Liver (tissue), 9 donors: Measurements from ENCODE around the gene GJC1. TPM values are rescaled to one million over a fixed set of nuclear protein-coding genes. Genes with fewer than 3 reads are reported as not detected.

Experiments
- DNase-seq: peaks from one replicate; pipeline ENCODE4 v3.0.0-alpha.2; 2017; ENCODE audit warnings: low spot score
- H3K27ac ChIP-seq, 2 donors: one replicate each; pipeline ENCODE4 v1.7.0; 2013; ENCODE audit warnings: inconsistent platforms in 2 of 2, low read length in 2 of 2, control low read depth in 1 of 2, low read depth in 1 of 2, mild to moderate bottlenecking in 1 of 2
- H3K27me3 ChIP-seq, 4 donors: one replicate each; pipeline versions ENCODE4 v1.6.1 to v1.7.0; 2013; ENCODE audit warnings: low read length in 3 of 4, inconsistent platforms in 1 of 4, mild to moderate bottlenecking in 1 of 4, moderate library complexity in 1 of 4; ENCODE audit not compliant: control insufficient read depth in 4 of 4, insufficient read depth in 4 of 4
- H3K36me3 ChIP-seq, 4 donors: one replicate each; pipeline versions ENCODE4 v1.6.1 to v1.7.0; 2013; ENCODE audit warnings: low read length in 3 of 4, mild to moderate bottlenecking in 3 of 4, low read depth in 1 of 4, moderate library complexity in 1 of 4; ENCODE audit not compliant: control insufficient read depth in 4 of 4, insufficient read depth in 3 of 4
- H3K4me1 ChIP-seq, 4 donors: one replicate each; pipeline versions ENCODE4 v1.6.1 to v1.7.0; 2013; ENCODE audit warnings: low read length in 3 of 4, mild to moderate bottlenecking in 3 of 4, moderate library complexity in 1 of 4; ENCODE audit not compliant: control insufficient read depth in 4 of 4, insufficient read depth in 4 of 4
- H3K4me3 ChIP-seq, 3 donors: one replicate each; pipeline versions ENCODE4 v1.6.1 to v1.7.0; 2013; ENCODE audit warnings: low read length in 3 of 3, control low read depth in 1 of 3, low read depth in 1 of 3, mild to moderate bottlenecking in 1 of 3
- H3K9ac ChIP-seq, 2 donors: one replicate each; pipeline ENCODE4 v1.7.0; 2013; ENCODE audit warnings: low read length in 2 of 2, mild to moderate bottlenecking in 2 of 2, moderate library complexity in 2 of 2, control low read depth in 1 of 2, low read depth in 1 of 2
- H3K9me3 ChIP-seq, 4 donors: one replicate each; pipeline versions ENCODE4 v1.6.1 to v1.7.0; 2013; ENCODE audit warnings: low read length in 3 of 4; ENCODE audit not compliant: control insufficient read depth in 4 of 4
- EGR1 ChIP-seq, 2 donors: IDR thresholded peaks; 2 replicates each; pipeline ENCODE4 v1.6.1; 2016 to 2018; ENCODE audit warnings: antibody characterized with exemption in 2 of 2, low read depth in 2 of 2
- GABPA ChIP-seq, 2 donors: IDR thresholded peaks in 1 of 2; conservative IDR thresholded peaks in 1 of 2; 2 replicates each; pipeline ENCODE4 v1.6.1; 2016; ENCODE audit warnings: antibody characterized with exemption in 2 of 2, mild to moderate bottlenecking in 1 of 2, moderate library complexity in 1 of 2
- HNF4A ChIP-seq, 2 donors: conservative IDR thresholded peaks; 2 replicates each; pipeline ENCODE4 v1.6.1; 2016; ENCODE audit warnings: antibody characterized with exemption in 2 of 2, mild to moderate bottlenecking in 2 of 2
- HNF4G ChIP-seq: IDR thresholded peaks from 2 replicates; pipeline ENCODE4 v1.6.1; 2016; ENCODE audit warnings: antibody characterized with exemption
- JUND ChIP-seq, 2 donors: IDR thresholded peaks; 2 replicates each; pipeline ENCODE4 v1.6.1; 2016; ENCODE audit warnings: antibody characterized with exemption in 2 of 2
- NR2F2 ChIP-seq: IDR thresholded peaks from 2 replicates; pipeline ENCODE4 v1.6.1; 2016; ENCODE audit warnings: antibody characterized with exemption
- RAD21 ChIP-seq, 2 donors: IDR thresholded peaks; 2 replicates each; pipeline ENCODE4 v1.6.1; 2016; ENCODE audit warnings: antibody characterized with exemption in 2 of 2, mild to moderate bottlenecking in 2 of 2
- REST ChIP-seq: IDR thresholded peaks from 2 replicates; pipeline ENCODE4 v1.6.1; 2016; ENCODE audit warnings: antibody characterized with exemption, mild to moderate bottlenecking
- RXRA ChIP-seq, 2 donors: IDR thresholded peaks; 2 replicates each; pipeline ENCODE4 v1.6.1; 2017 to 2018; ENCODE audit warnings: antibody characterized with exemption in 2 of 2, mild to moderate bottlenecking in 1 of 2
- SP1 ChIP-seq: IDR thresholded peaks from 2 replicates; pipeline ENCODE4 v1.6.1; 2018; ENCODE audit warnings: antibody characterized with exemption, mild to moderate bottlenecking
- ZBTB33 ChIP-seq: IDR thresholded peaks from 2 replicates; pipeline ENCODE4 v1.6.1; 2016; ENCODE audit warnings: antibody characterized with exemption
- WGBS: extraction: QIAGEN DNeasy Blood & Tissue Kit; methylation state at CpG from one replicate; pipeline ENCODE4 v1.1.7; 2013; 5-methylcytosine and 5-hydroxymethylcytosine counted together
- polyA plus RNA-seq, 2 donors: library from polyadenylated mRNA; stranded (reverse) in 1 of 2; unstranded in 1 of 2; fragments of 200-250 nt in 1 of 2; fragments of >200 nt in 1 of 2; fragmentation: Nextera tagmentation in 1 of 2; extraction: Ambion mirVana in 1 of 2; gene quantifications; one replicate each; pipeline versions ENCODE4 v1.2.1 to v1.2.3, GENCODE V29; 2013 to 2015
- total RNA-seq, 2 donors: library from RNA; depleted of rRNA; stranded (reverse); fragments of >200 nt; gene quantifications; one replicate each; pipeline ENCODE4 v1.2.3, GENCODE V29; 2014
- donor health status: healthy.
- donor health status: healthy.
- donor health status: healthy.
- donor health status: healthy.
- donor health status: healthy.

GJC1 gene
- total and polyA plus RNA-seq, 4 donors: 0.17 to 1.4 (median 0.77) TPM

GRCh38 chr17:44850612-44851011, 20.5 kb upstream of the GJC1 start:
- H3K9ac ChIP-seq: no peak overlapping the region
- WGBS: 94% methylated on average over 5 of the region's 5 CpGs
- H3K27ac ChIP-seq: no peak overlapping the region
- peaks cover 11 to 57% (median 46%) of the 10 kb centered on the region in 4 donors for H3K36me3 ChIP-seq
- no peaks in the 10 kb centered on the region for H3K27me3 ChIP-seq
- TF ChIP-seq REST (no peak), JUND (IDR thresholded peaks at IDR 0.05) (no peak), ZBTB33 (no peak), EGR1 (IDR thresholded peaks at IDR 0.05; ENCODE audit: low read depth in 2 of 2) (no peak), RAD21 (IDR thresholded peaks at IDR 0.05) (no peak), GABPA (IDR thresholded peaks at IDR 0.05 in 1 of 2, conservative IDR thresholded peaks at IDR 0.05 in 1 of 2) (no peak), NR2F2 (no peak), RXRA (IDR thresholded peaks at IDR 0.05) (no peak), HNF4G (no peak), SP1 (no peak)
- H3K4me3 ChIP-seq: no peak overlapping the region
- H3K9me3 ChIP-seq: no peaks in the 10 kb centered on the region
- no peak for DNase-seq
- H3K4me1 ChIP-seq: no peaks in the 10 kb centered on the region

GRCh38 chr17:44850025-44850424, 19.9 kb upstream of the GJC1 start:
- Histone ChIP-seq H3K9me3 (no peaks in the 10 kb centered on the region), H3K9ac (no peak overlapping the region), H3K27me3 (no peaks in the 10 kb centered on the region), H3K4me1 (no peaks in the 10 kb centered on the region), H3K27ac (no peak overlapping the region), H3K36me3 (peaks cover 11 to 52% (median 42%) of the 10 kb centered on the region in 4 donors), H3K4me3 (no peak overlapping the region)
- no peak for DNase-seq
- 92% methylated on average over 7 of the region's 7 CpGs for WGBS
- TF ChIP-seq EGR1 (IDR thresholded peaks at IDR 0.05; ENCODE audit: low read depth in 2 of 2): no peak
- TF ChIP-seq REST: no peak
- no peak for TF ChIP-seq SP1
- TF ChIP-seq HNF4A (conservative IDR thresholded peaks at IDR 0.05): no peak
